Endothelial cell of umbilical vein (primary cell): ENCODE measurements around the gene ENKUR. TPM values are rescaled to one million over a fixed set of nuclear protein-coding genes. Genes with fewer than 3 reads are reported as not detected.
A peak's percentile ranks its signal among the peaks of the same experiment; 100 is the strongest.

Experiments used
- BruUV-seq: library from RNA; stranded (reverse); fragments of 400-500 nt; replicated peaks from 2 replicates; lab custom pipeline; 2021; lab: Mats Ljungman, UMichigan
- CTCF ChIA-PET: fragments of 300-600, 350-600 bp; sonication (Branson Sonifier 250); formaldehyde crosslinking; loops from one replicate; lab custom pipeline; 2021; ENCODE audit warnings: antibody characterized with exemption, inconsistent platforms; lab: Charles Lee
- POLR2A ChIA-PET: fragments of 300-600, 350-600 bp; sonication (Branson Sonifier 250); formaldehyde crosslinking; loops from one replicate; lab custom pipeline; 2021; ENCODE audit warnings: antibody characterized with exemption, inconsistent platforms; lab: Charles Lee
- DNase-seq: peaks from one replicate; pipeline ENCODE4 v3.0.0-alpha.2; 2011; ENCODE audit warnings: low read depth, low spot score
- FAIRE-seq: peaks from 2 replicates; lab custom pipeline; 2011; peaks lifted over from hg19 to GRCh38; lab: Jason Lieb, UNC
- H2AFZ ChIP-seq: 2 replicates; pipeline ENCODE4 v1.6.0; 2012; ENCODE audit warnings: low read depth, low read length, control low read depth, inconsistent platforms
- H3K27ac ChIP-seq: 2 replicates; pipeline ENCODE4 v1.5.1; 2011; ENCODE audit warnings: low read depth, mild to moderate bottlenecking, control low read depth, low read length, moderate library complexity; ENCODE audit not compliant: insufficient read depth
- H3K27me3 ChIP-seq, 2 experiments: 2 replicates each; pipeline versions ENCODE4 v1.6.0 to v1.6.1; 2011; ENCODE audit warnings: low read length in 2 of 2, mixed read lengths in 1 of 2; ENCODE audit not compliant: control insufficient read depth in 2 of 2, insufficient read depth in 2 of 2
- H3K36me3 ChIP-seq, 2 experiments: 2 replicates in 1 of 2; 3 replicates in 1 of 2; pipeline ENCODE4 v1.5.1; 2011; ENCODE audit warnings: low read length in 2 of 2, mild to moderate bottlenecking in 1 of 2, moderate library complexity in 1 of 2; ENCODE audit not compliant: control insufficient read depth in 2 of 2, insufficient read depth in 2 of 2; ENCODE audit errors: extremely low read depth in 1 of 2
- H3K4me1 ChIP-seq: 3 replicates; pipeline ENCODE4 v1.5.1; 2011; ENCODE audit warnings: mild to moderate bottlenecking, low read length; ENCODE audit not compliant: control insufficient read depth, insufficient read depth; ENCODE audit errors: extremely low read depth
- H3K4me2 ChIP-seq: 2 replicates; pipeline ENCODE4 v1.6.1; 2011; ENCODE audit warnings: low read length, control low read depth, mixed read lengths; ENCODE audit not compliant: insufficient read depth
- H3K4me3 ChIP-seq, 3 experiments: fragments of 200-600 bp in 1 of 3; sonication (generic), shearing (Covaris generic) in 1 of 3; replicated peaks in 1 of 3; 2 replicates each; pipeline ENCODE4 v1.5.1; 2011 to 2016; ENCODE audit warnings: control low read depth in 3 of 3, low read length in 3 of 3, mild to moderate bottlenecking in 2 of 3, inconsistent platforms in 1 of 3, low read depth in 1 of 3, moderate library complexity in 1 of 3; ENCODE audit not compliant: insufficient read depth in 1 of 3
- H3K79me2 ChIP-seq: 2 replicates; pipeline ENCODE4 v1.6.0; 2012; ENCODE audit warnings: low read length, inconsistent platforms; ENCODE audit not compliant: control insufficient read depth, insufficient read depth
- H3K9ac ChIP-seq: replicated peaks from 2 replicates; pipeline ENCODE3; 2011; ENCODE audit warnings: low read length, control low read depth; ENCODE audit not compliant: insufficient read depth; ENCODE audit errors: extremely low read depth
- H3K9me1 ChIP-seq: replicated peaks from 3 replicates; pipeline ENCODE4 v1.6.0; 2011; ENCODE audit warnings: mild to moderate bottlenecking, low read length; ENCODE audit not compliant: control insufficient read depth, insufficient read depth; ENCODE audit errors: extremely low read depth
- H3K9me3 ChIP-seq: replicated peaks from 2 replicates; pipeline ENCODE4 v1.5.1; 2012; ENCODE audit warnings: low read length, inconsistent platforms; ENCODE audit not compliant: control insufficient read depth, insufficient read depth
- H4K20me1 ChIP-seq: replicated peaks from 2 replicates; pipeline ENCODE3; 2011; ENCODE audit warnings: mild to moderate bottlenecking, low read length; ENCODE audit not compliant: control insufficient read depth, insufficient read depth; ENCODE audit errors: extremely low read depth
- CTCF ChIP-seq, 2 donors: IDR thresholded peaks; 1 replicate in 1 of 2; 2 replicates in 1 of 2; pipeline ENCODE4 v1.5.1; 2011; ENCODE audit warnings: low read length in 2 of 2, mild to moderate bottlenecking in 2 of 2, moderate library complexity in 2 of 2, control low read depth in 1 of 2, inconsistent platforms in 1 of 2, low read depth in 1 of 2; ENCODE audit not compliant: insufficient read depth in 1 of 2; ENCODE audit errors: extremely low read depth in 1 of 2
- EZH2 ChIP-seq: IDR thresholded peaks from 2 replicates; pipeline ENCODE4 v1.6.1; 2012; ENCODE audit warnings: borderline replicate concordance, low read depth, mild to moderate bottlenecking, moderate library complexity, low read length, inconsistent platforms; ENCODE audit not compliant: severe bottlenecking
- FOS ChIP-seq: IDR thresholded peaks from 2 replicates; pipeline ENCODE4 v1.6.1; 2011; ENCODE audit warnings: mild to moderate bottlenecking, low read length, moderate library complexity, borderline replicate concordance; ENCODE audit not compliant: insufficient read depth
- GATA2 ChIP-seq: IDR thresholded peaks from 2 replicates; pipeline ENCODE4 v1.7.0; 2011; ENCODE audit warnings: low read depth, mild to moderate bottlenecking, moderate library complexity, mixed read lengths, low read length; ENCODE audit not compliant: insufficient read length, insufficient read depth
- JUN ChIP-seq: IDR thresholded peaks from 2 replicates; pipeline ENCODE4 v1.6.1; 2011; ENCODE audit warnings: borderline replicate concordance, low read depth; ENCODE audit not compliant: insufficient read length, insufficient read depth
- MAX ChIP-seq: IDR thresholded peaks from 2 replicates; pipeline ENCODE4 v1.6.1; 2011; ENCODE audit not compliant: insufficient read depth, insufficient read length
- MYC ChIP-seq: IDR thresholded peaks from one replicate; pipeline ENCODE4 v1.6.1; 2011; ENCODE audit warnings: mild to moderate bottlenecking, low read depth, low read length
- POLR2A ChIP-seq: IDR thresholded peaks from 2 replicates; pipeline ENCODE4 v1.6.1; 2012; ENCODE audit warnings: low read depth, mild to moderate bottlenecking, control low read depth, low read length
- POLR2AphosphoS5 ChIP-seq: IDR thresholded peaks from 2 replicates; pipeline ENCODE4 v1.6.1; 2012; ENCODE audit warnings: low read depth, mild to moderate bottlenecking, control low read depth, low read length, moderate library complexity; ENCODE audit not compliant: insufficient read depth
- dilution Hi-C: fragments of 300-500 bp; cut with MboI; formaldehyde crosslinking; loops from one replicate; pipeline ENCODE4 v1.15.0; 2019; ENCODE audit warnings: low sequenced_read_pairs; ENCODE audit not compliant: extremely low pct_ligation_motif_present
- intact Hi-C: fragments of 100-400 bp; cut with micrococcal nuclease; formaldehyde crosslinking; loops from one replicate; pipeline ENCODE4 v1.10.0; 2022
- polyA plus RNA-seq, 4 experiments: library from polyadenylated mRNA; depleted of rRNA in 3 of 4; stranded (reverse) in 3 of 4; unstranded in 1 of 4; fragments of >200 nt; gene quantifications; 2 replicates each; pipeline versions ENCODE4 v1.2.1 to v1.2.3, GENCODE V29; 2011 to 2012; ENCODE audit warnings: missing spikeins in 1 of 4
- total RNA-seq: library from RNA; stranded (reverse); gene quantifications from 2 replicates; pipeline ENCODE4 v1.2.3, GENCODE V29; 2021

ENKUR gene
- total and polyA plus RNA-seq, 2 donors (not counting 3 experiments of a cell fraction or from before 2014, with no cell fraction given), result 0.07 to 0.35 TPM

- Histone ChIP-seq H3K4me3 (peak within 1 kb of the TSS; percentile 44 to 60 (median 47)), H3K27me3 (no peaks in the 10 kb centered on the region), H3K9me1 (no peaks in the 10 kb centered on the region), H2AFZ (peak within 1 kb of the TSS; percentile 98), H3K4me1 (peaks cover 12% of the 10 kb centered on the region), H3K79me2 (no peaks in the 10 kb centered on the region), H3K36me3 (no peaks in the 10 kb centered on the region), H3K9me3 (no peaks in the 10 kb centered on the region), H3K27ac (peak within 1 kb of the TSS; percentile 77), H3K4me2 (peak within 1 kb of the TSS; percentile 60), H3K9ac (peak within 1 kb of the TSS; percentile 78), H4K20me1 (no peaks in the 10 kb centered on the region)
- DNase-seq (peak; percentile 40), FAIRE-seq (peak; percentile 59)
- POLR2A ChIA-PET, result no interaction called here
- no peak for TF ChIP-seq MYC
- TF ChIP-seq GATA2, result no peak
- TF ChIP-seq JUN, result no peak
- no peak for TF ChIP-seq EZH2
- no peak for TF ChIP-seq FOS
- TF ChIP-seq MAX, result no peak
- TF ChIP-seq CTCF (IDR thresholded peaks at IDR 0.05; ENCODE audit: extremely low read depth in 1 of 2, insufficient read depth in 1 of 2, low read depth in 1 of 2, low read length in 2 of 2), result no peak
- no peak for TF ChIP-seq POLR2AphosphoS5
- no peak for TF ChIP-seq POLR2A
- intact Hi-C loops, result loop anchor here (1.0 to 2.0 kb wide), 4 partner anchors 65 to 309 kb away; partner anchors contain the start of genes ENKUR and THNSL1
- CTCF ChIA-PET, result interaction anchor here (0.8 to 1.8 kb wide), 9 partner anchors 35 to 309 kb away, joined by 3 to 12 read pairs (median 4); partner anchors contain the start of gene ARHGAP21
- dilution Hi-C loops, result no loop called here
- TSS peak; percentile 82 for BruUV-seq
Observed at GRCh38 chr10:24952143-24952706, 63.7 kb downstream of the ENKUR start, which contains the start of gene PRTFDC1. Gene PRTFDC1 (minus strand): TSS chr10:24952606. CDS start chr10:24952575, 31 bp downstream.
